Measurements from ENCODE around the gene THAP4. TPM values are rescaled to one million over a fixed set of nuclear protein-coding genes. Genes with fewer than 3 reads are reported as not detected.

Gene THAP4
- total and polyA plus RNA-seq, 2 of the 13 experiments (the other 11 are each of a cell fraction or from before 2014, with no cell fraction given), result 59.7 to 75.7 TPM

DNA sequence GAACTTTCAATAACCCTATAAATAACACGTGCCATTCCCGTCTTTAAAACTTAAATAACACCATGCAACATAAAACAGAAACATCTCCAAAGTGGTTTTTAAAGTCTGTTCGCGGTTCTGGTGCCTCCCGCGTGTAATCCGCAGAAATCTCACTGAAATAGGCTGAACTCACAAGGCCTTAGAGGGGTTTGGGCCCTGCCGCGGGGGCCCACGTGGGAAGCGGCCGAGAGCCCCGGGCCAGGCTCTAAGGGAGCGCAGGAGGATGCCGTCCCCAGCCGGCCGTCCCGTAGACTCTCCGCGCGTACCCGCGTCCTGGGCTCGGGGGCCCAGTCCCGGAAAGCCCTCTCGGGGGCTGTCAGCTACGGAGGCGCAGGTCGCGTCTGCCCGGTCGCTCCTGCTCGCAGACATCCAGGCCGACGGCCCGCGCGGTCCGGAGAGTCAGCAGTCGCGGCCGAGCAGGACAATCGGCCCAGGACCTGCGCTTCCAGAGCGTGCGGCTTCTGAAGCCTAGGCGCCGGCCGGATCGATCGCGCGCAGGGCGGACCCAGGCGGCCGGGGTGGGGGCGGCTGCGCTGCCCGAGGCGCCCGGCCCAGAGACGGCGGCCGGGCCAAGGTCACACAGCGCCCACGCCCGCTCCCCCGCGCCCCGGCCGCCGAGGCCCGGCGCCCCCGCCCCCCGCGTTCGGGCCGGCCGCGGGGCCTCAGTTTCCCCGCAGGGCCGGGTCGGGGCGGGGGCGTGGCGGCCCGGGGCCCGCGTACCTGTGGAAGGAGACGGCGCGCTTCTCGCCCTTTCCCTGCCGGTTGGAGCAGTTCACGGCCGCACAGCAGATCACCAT, 558 bp downstream of the THAP4 start (continued):
- TF ChIP-seq, protein P1, sequence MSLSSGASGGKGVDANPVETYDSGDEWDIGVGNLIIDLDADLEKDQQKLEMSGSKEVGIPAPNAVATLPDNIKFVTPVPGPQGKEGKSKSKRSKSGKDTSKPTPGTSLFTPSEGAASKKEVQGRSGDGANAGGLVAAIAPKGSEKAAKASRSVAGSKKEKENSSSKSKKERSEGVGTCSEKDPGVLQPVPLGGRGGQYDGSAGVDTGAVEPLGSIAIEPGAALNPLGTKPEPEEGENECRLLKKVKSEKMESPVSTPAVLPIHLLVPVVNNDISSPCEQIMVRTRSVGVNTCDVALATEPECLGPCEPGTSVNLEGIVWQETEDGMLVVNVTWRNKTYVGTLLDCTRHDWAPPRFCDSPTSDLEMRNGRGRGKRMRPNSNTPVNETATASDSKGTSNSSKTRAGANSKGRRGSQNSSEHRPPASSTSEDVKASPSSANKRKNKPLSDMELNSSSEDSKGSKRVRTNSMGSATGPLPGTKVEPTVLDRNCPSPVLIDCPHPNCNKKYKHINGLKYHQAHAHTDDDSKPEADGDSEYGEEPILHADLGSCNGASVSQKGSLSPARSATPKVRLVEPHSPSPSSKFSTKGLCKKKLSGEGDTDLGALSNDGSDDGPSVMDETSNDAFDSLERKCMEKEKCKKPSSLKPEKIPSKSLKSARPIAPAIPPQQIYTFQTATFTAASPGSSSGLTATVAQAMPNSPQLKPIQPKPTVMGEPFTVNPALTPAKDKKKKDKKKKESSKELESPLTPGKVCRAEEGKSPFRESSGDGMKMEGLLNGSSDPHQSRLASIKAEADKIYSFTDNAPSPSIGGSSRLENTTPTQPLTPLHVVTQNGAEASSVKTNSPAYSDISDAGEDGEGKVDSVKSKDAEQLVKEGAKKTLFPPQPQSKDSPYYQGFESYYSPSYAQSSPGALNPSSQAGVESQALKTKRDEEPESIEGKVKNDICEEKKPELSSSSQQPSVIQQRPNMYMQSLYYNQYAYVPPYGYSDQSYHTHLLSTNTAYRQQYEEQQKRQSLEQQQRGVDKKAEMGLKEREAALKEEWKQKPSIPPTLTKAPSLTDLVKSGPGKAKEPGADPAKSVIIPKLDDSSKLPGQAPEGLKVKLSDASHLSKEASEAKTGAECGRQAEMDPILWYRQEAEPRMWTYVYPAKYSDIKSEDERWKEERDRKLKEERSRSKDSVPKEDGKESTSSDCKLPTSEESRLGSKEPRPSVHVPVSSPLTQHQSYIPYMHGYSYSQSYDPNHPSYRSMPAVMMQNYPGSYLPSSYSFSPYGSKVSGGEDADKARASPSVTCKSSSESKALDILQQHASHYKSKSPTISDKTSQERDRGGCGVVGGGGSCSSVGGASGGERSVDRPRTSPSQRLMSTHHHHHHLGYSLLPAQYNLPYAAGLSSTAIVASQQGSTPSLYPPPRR (CRISPR knock-in tag; IDR thresholded peaks at IDR 0.05; ENCODE audit: borderline replicate concordance), result peak; percentile 33; the same call in 1 of the 2 replicates
- no peak for TF ChIP-seq HOXA7 (CRISPR knock-in tag; IDR thresholded peaks at IDR 0.05)
- no peak for TF ChIP-seq ATF5 (CRISPR knock-in tag; IDR thresholded peaks at IDR 0.05; ENCODE audit: low read depth)
- no peak for TF ChIP-seq PRDM15 (CRISPR knock-in tag; IDR thresholded peaks at IDR 0.05)
- TF ChIP-seq MATR3 (CRISPR knock-in tag; IDR thresholded peaks at IDR 0.05), result no peak
- TF ChIP-seq ZNF556 (CRISPR knock-in tag; IDR thresholded peaks at IDR 0.05; ENCODE audit: borderline replicate concordance), result 0 out of 2 replicates have a peak, but pooled peaks have one; percentile 39
- TF ChIP-seq RXRA (CRISPR knock-in tag; IDR thresholded peaks at IDR 0.05), result peak; percentile 52; the same call in 1 of the 2 replicates
- no peak for TF ChIP-seq ARID2 (CRISPR knock-in tag; IDR thresholded peaks at IDR 0.05; ENCODE audit: borderline replicate concordance)
- TF ChIP-seq NR2C2 (CRISPR knock-in tag; IDR thresholded peaks at IDR 0.05; ENCODE audit: borderline replicate concordance), result no peak
- TF ChIP-seq RORA (CRISPR knock-in tag; IDR thresholded peaks at IDR 0.05), result no peak
- TF ChIP-seq TCF7L2 (IDR thresholded peaks at IDR 0.05; ENCODE audit: low read depth, low read length), result no peak
- TF ChIP-seq, protein P2, sequence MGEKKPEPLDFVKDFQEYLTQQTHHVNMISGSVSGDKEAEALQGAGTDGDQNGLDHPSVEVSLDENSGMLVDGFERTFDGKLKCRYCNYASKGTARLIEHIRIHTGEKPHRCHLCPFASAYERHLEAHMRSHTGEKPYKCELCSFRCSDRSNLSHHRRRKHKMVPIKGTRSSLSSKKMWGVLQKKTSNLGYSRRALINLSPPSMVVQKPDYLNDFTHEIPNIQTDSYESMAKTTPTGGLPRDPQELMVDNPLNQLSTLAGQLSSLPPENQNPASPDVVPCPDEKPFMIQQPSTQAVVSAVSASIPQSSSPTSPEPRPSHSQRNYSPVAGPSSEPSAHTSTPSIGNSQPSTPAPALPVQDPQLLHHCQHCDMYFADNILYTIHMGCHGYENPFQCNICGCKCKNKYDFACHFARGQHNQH (CRISPR knock-in tag; IDR thresholded peaks at IDR 0.05), result no peak; the same call in 1 of the 2 replicates
- 0 out of 2 replicates have a peak, but pooled peaks have one; percentile 50 for TF ChIP-seq ZNF343 (CRISPR knock-in tag; IDR thresholded peaks at IDR 0.05)
- no peak for TF ChIP-seq HCFC1 (IDR thresholded peaks at IDR 0.05; ENCODE audit: low read depth, low read length)
- peak; percentile 90 for TF ChIP-seq SNAI1 (CRISPR knock-in tag; IDR thresholded peaks at IDR 0.05; ENCODE audit: borderline replicate concordance)
- no peak for TF ChIP-seq IRF9 (CRISPR knock-in tag; IDR thresholded peaks at IDR 0.05; ENCODE audit: borderline replicate concordance)
